Measurements from ENCODE around the gene GNB1L. TPM values are rescaled to one million over a fixed set of nuclear protein-coding genes. Genes with fewer than 3 reads are reported as not detected.

Gene GNB1L
- total and polyA plus RNA-seq, 9 of the 15 experiments (the other 6 are each of a cell fraction or from before 2014, with no cell fraction given) = 0.56 to 50.5 (median 10.2) TPM

DNA sequence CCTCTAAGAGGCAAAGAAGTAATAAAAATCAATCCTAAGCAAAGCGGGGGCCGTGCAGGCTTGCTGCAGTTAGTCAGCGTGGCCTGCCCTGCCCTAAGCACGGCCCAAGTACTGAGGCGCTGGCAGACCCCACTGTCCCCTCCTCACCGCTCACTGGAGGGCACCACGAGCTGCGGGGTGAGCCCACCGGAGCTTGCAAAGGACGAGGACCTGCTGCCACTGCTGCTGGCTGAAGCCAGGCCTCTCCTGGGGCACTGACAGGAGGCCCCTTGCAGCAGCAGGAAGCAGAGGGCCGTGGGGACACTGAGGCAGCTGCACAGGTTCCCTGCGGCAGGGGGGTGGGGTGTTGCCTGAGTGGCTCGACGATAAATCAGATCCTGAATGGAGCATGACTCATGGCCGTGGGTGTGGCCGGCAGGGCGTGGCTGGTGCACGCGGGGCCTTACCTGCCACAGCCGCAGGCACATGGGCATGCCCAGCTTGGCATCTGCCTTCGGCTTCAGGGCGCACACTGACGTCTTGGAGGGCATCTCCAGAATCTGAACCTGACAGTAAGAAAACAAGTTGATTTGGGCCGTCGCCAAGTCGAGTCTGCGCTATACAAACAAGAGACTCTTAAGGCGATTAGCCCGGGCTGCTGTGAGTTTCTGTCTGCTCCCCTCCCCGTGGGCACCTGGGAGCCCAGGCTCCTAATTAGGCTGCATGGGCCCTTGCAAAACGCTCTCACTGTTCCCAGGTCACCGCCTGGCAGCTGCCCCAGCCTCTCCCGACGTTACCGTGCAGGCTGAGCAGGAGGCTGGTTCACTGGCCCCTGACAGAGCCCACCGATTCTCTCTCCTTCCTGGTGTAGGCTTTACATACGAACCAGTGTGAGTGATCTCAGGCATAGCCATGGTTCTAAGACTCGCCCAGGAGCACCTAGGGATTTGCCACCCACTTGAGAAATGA is 48.2 kb downstream of the GNB1L start (continued):
- TF ChIP-seq ATF1 (CRISPR knock-in tag; IDR thresholded peaks at IDR 0.05) (no peak), ATF1 (tag; IDR thresholded peaks at IDR 0.05) (peak; percentile 88), ZC3H11A (IDR thresholded peaks at IDR 0.05; ENCODE audit: low read depth, low read length) (0 out of 2 replicates have a peak, but pooled peaks have one; percentile 61), CC2D1A (IDR thresholded peaks at IDR 0.05) (no peak), POLR2AphosphoS2 (IDR thresholded peaks at IDR 0.05; ENCODE audit: low read length) (no peak), GTF2F1 (IDR thresholded peaks at IDR 0.05; ENCODE audit: low read depth, low read length) (0 out of 2 replicates have a peak, but pooled peaks have one; percentile 69), MTA1 (IDR thresholded peaks at IDR 0.05; ENCODE audit: borderline replicate concordance) (peak; percentile 74), NRF1 (conservative IDR thresholded peaks at IDR 0.05 in 1 of 2, IDR thresholded peaks at IDR 0.05 in 1 of 2) (peak; percentile 72 to 79), ZNF282 (CRISPR knock-in tag; IDR thresholded peaks at IDR 0.05) (no peak), HDAC8 (tag; IDR thresholded peaks at IDR 0.05) (peak; percentile 58; the same call in 1 of the 2 replicates), CBX3 (IDR thresholded peaks at IDR 0.05; ENCODE audit: borderline replicate concordance in 1 of 2, low read length in 2 of 2) (no peak), CCAR2 (IDR thresholded peaks at IDR 0.05; ENCODE audit: low read depth, low read length) (no peak), ARID1B (IDR thresholded peaks at IDR 0.05) (peak; percentile 95), ZNF644 (tag; IDR thresholded peaks at IDR 0.05; ENCODE audit: low read depth) (no peak), NBN (IDR thresholded peaks at IDR 0.05; ENCODE audit: low read depth) (peak; percentile 51; the same call in 1 of the 2 replicates)
- TF ChIP-seq, protein P1, sequence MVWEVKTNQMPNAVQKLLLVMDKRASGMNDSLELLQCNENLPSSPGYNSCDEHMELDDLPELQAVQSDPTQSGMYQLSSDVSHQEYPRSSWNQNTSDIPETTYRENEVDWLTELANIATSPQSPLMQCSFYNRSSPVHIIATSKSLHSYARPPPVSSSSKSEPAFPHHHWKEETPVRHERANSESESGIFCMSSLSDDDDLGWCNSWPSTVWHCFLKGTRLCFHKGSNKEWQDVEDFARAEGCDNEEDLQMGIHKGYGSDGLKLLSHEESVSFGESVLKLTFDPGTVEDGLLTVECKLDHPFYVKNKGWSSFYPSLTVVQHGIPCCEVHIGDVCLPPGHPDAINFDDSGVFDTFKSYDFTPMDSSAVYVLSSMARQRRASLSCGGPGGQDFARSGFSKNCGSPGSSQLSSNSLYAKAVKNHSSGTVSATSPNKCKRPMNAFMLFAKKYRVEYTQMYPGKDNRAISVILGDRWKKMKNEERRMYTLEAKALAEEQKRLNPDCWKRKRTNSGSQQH (CRISPR knock-in tag; IDR thresholded peaks at IDR 0.05) = 0 out of 2 replicates have a peak, but pooled peaks have one; percentile 50
- TF ChIP-seq, protein P2, sequence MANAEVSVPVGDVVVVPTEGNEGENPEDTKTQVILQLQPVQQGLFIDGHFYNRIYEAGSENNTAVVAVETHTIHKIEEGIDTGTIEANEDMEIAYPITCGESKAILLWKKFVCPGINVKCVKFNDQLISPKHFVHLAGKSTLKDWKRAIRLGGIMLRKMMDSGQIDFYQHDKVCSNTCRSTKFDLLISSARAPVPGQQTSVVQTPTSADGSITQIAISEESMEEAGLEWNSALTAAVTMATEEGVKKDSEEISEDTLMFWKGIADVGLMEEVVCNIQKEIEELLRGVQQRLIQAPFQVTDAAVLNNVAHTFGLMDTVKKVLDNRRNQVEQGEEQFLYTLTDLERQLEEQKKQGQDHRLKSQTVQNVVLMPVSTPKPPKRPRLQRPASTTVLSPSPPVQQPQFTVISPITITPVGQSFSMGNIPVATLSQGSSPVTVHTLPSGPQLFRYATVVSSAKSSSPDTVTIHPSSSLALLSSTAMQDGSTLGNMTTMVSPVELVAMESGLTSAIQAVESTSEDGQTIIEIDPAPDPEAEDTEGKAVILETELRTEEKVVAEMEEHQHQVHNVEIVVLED (CRISPR knock-in tag; IDR thresholded peaks at IDR 0.05) = no peak
- TF ChIP-seq, protein P3, sequence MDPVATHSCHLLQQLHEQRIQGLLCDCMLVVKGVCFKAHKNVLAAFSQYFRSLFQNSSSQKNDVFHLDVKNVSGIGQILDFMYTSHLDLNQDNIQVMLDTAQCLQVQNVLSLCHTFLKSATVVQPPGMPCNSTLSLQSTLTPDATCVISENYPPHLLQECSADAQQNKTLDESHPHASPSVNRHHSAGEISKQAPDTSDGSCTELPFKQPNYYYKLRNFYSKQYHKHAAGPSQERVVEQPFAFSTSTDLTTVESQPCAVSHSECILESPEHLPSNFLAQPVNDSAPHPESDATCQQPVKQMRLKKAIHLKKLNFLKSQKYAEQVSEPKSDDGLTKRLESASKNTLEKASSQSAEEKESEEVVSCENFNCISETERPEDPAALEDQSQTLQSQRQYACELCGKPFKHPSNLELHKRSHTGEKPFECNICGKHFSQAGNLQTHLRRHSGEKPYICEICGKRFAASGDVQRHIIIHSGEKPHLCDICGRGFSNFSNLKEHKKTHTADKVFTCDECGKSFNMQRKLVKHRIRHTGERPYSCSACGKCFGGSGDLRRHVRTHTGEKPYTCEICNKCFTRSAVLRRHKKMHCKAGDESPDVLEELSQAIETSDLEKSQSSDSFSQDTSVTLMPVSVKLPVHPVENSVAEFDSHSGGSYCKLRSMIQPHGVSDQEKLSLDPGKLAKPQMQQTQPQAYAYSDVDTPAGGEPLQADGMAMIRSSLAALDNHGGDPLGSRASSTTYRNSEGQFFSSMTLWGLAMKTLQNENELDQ (CRISPR knock-in tag; IDR thresholded peaks at IDR 0.05; ENCODE audit: borderline replicate concordance) = no peak
- TF ChIP-seq, protein P4, sequence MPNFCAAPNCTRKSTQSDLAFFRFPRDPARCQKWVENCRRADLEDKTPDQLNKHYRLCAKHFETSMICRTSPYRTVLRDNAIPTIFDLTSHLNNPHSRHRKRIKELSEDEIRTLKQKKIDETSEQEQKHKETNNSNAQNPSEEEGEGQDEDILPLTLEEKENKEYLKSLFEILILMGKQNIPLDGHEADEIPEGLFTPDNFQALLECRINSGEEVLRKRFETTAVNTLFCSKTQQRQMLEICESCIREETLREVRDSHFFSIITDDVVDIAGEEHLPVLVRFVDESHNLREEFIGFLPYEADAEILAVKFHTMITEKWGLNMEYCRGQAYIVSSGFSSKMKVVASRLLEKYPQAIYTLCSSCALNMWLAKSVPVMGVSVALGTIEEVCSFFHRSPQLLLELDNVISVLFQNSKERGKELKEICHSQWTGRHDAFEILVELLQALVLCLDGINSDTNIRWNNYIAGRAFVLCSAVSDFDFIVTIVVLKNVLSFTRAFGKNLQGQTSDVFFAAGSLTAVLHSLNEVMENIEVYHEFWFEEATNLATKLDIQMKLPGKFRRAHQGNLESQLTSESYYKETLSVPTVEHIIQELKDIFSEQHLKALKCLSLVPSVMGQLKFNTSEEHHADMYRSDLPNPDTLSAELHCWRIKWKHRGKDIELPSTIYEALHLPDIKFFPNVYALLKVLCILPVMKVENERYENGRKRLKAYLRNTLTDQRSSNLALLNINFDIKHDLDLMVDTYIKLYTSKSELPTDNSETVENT (CRISPR knock-in tag; IDR thresholded peaks at IDR 0.05) = peak; percentile 75; the same call in 1 of the 2 replicates
